HG03280 (cell line): ENCODE measurements around the gene KRT86.
A peak's percentile ranks its signal among the peaks of the same experiment; 100 is the strongest.
"Not testable (repeated sequence)": the region's sequence is repeated elsewhere in the genome, so short reads cannot be mapped to it uniquely, and the experiment has no call there.

Experiments used
- ATAC-seq: cut with Tn5 transposase; IDR thresholded peaks from one replicate; pipeline ENCODE4 v1.9.1; 2021; ENCODE audit warnings: mild to moderate bottlenecking, moderate library complexity; ENCODE audit not compliant: unreplicated experiment

The KRT86 gene

DNA sequence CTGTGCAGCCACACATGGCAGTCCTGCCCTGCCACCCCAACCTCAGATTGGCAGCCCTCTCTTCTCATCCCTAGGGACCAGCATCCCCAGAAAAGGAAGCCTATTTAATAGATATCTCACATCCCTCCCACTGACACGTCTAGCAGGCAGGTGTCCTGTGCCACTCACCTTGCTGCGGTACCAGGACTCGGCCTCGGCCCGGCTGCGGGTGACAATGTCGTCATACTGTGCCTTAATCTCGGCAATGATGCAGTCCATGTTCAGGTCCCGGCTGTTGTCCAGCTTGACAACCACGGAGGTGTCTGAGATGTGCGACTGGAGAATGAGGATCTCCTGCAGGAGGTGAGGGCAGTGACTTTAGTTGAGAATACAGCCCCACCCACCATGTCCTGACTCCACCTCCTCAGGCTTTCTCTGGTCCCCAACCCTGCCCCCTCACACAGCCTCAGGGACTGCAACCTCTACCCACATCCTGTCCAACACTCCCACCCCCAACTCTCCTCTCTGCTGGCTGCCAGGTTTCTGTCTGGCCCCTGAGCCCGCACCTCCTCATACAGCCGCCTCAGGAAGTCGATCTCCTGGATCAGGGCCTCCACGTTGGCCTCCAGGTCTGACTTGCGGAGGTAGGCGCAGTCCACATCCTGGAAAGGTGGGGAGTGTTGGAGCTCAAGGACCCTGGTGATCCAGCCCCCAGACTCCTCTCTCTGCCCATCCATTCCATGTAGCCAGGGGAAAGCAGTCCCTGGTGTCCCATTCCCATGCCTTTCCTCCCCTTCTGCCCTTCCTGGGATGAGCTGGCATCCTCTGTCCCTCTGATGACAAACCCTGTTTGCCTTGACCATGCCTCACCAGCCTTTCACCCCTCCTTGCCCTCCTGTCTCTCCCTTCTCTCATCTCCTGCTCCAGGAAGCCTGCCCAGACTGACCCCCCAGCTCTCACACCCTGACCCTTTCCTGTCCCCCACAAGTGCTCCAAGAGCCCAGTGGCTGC is 13.7 kb downstream of the KRT86 start:
- ATAC-seq = peak; percentile 79

DNA sequence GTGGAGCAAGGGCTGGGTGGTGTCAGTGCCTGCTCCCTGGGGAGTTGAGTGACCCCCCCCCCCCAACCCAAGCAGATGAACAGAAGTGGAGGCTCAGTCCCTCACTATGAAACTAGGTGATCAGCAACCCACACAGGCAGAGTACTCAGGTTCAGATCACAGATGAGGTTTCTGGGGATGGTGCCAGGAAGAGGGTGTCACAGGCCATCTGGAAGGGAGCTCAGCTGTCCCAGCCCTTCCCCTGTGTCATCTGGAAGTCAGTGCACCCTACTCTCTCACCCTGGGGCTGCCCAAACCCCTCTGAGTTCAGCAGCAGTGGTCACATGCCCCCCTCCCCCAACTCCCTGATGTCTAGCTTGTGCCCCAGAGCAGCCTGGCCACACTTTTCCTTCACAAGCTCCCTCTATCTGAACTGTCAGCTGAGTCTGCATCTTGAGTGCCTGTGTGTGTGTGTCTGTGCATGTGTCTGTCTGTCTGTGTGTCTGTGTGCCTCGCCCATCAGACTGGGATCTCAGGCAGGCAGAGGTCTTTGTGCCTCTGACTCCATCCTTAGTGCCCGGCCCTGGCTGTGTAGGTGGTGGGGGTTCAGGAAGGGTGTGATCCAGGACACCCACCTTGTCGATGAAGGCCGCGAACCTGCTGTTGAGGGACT is 16.2 kb downstream of the KRT86 start:
- not testable (repeated sequence) for ATAC-seq

DNA sequence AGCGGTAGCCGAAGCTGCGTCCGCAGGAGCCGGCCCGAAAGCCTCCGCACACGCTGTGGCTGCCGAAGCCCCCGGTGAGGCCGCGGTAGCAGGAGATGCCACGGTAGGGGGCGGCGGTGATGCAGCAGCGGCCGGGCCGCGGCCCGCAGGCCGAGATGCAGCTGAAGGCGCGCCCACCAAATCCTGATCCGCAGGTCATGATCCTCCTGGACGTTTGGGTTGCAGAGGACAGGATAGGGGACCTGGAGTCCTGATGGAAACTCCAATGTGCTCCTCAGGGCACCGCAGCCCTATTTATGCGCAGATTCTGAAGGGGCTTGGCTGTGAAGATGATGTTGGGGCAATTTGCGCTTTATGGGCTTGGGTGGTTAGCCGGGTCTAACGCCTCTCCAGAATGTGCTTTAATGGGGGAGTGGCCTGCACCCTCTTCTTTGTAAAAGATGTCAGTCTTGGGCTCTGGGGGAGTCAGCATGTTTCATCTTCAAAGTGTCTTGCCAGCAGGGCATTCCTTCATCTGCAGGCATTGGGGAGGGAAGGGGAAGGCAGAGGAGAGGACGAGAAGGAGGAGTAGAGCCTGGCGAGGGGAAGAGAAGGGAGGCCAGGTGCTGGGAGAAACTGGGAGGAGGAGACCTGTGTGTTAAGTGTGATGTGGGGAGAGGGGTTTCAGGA is 17.0 kb downstream of the KRT86 start, which contains the start of gene KRT81:
KRT81 (minus strand) TSS at position 268 of the 669 bp plus-strand sequence; CDS start at position 199, 69 bp downstream.
- ATAC-seq = no peak

DNA sequence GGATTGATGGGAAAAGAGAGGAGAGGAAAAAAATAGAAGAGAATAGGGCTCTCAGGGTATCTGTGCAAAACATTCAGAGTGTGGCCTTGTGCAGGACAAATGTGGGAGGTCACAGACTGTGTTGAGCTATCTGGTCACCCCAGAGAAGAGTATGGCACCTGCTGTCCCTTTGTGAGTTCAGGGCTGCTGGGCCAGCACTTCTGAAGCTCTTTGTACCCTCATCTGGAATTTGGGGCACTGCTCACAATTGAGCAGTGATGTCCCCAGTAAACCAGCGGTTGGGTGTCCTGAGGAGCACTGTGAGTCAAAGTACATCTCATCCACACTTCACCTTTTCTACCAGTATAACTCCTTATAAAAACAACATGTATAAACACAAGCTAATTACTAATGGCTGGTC is 19.5 kb downstream of the KRT86 start:
- no peak for ATAC-seq

DNA sequence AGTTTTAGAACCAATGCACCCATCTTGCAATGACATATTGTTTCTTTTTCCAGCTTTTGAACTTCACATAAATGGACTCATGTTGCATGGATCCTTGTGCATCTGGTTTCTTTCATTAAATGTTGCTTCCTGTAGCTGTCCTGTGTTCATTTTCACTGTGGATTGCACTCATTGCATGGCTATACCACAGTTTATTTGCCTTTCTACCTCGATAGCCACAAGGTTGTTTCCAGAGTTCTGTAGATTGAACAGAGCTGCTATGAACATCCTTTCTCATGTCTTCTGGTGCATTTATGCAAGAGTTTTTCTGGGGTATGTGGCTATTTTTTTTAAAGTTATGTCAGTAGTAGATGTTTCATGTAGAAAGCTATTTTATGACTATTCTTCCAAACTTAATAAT is 20.4 kb downstream of the KRT86 start:
- ATAC-seq = no peak

DNA sequence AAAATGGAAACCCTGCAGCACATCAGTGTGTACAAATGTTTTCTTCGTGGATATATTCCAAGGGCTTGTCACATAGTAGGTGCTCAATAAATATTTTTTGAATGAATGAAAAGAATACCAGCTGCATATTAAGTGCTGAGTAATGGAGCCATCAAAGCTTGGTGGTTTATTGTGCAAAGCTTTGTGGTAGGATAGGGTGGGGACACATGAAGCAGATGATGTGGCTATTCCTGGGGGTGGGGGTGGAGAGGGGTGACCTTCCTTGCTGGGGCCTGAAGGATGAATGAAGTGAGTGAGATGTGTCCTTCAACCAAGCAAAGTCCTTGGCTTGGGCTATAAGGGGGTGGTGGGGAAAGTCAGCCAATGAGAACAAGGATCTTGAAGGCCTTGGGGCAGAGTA is 21.2 kb downstream of the KRT86 start:
- no peak for ATAC-seq

DNA sequence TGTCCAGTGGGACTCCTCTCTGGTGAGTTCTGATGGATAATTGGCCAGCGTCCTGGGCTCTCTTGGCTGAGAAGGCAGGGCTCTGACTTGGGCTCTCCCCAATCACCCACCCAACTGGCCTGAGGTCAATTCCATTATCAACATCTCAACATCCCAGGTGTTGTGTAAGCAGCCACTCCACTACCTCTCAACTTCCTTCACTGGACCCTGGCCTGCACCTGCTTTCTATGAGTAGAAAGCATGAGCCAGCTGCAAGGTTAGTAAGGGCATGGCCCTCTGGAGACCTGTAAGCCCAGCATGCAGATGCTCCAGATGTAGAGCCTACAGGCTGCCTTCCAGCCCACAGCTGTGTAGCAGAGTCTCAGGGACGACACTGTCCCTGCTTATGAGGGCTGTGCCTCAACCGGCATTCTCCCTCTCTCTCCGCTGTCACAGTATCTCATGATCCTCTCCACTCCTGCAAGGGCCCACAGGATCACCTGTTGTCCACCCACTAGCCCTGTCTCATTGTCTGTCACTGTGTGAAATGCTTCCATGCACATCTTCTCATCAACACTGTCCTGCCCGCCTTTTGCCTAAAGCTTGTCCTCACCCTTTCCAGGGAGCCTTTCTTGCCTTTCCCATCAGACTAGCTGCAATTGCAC is 22.2 kb downstream of the KRT86 start:
- ATAC-seq = no peak

DNA sequence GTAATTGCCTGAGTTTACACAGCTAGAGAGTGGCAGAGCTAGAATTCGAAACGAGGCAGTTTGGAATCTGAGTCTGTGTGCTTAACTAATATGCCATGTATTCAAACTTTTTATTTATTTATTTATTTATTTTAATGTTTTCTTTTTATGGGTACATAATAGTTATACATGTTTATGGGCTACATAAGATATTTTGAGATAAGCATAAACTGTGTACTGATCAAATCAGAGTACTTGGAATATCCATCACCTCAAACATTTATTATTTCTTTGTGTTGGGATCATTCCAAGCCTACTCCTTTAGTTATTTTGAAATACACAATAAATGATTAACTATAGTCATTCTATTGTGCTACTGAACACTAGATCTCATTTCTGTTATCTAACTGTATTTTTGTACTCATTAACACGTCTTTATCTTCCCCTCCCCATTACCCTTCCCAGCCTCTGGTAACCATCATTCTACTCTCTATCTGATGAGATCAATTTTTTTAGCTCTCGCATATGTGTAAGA is 24.3 kb downstream of the KRT86 start:
- no peak for ATAC-seq

DNA sequence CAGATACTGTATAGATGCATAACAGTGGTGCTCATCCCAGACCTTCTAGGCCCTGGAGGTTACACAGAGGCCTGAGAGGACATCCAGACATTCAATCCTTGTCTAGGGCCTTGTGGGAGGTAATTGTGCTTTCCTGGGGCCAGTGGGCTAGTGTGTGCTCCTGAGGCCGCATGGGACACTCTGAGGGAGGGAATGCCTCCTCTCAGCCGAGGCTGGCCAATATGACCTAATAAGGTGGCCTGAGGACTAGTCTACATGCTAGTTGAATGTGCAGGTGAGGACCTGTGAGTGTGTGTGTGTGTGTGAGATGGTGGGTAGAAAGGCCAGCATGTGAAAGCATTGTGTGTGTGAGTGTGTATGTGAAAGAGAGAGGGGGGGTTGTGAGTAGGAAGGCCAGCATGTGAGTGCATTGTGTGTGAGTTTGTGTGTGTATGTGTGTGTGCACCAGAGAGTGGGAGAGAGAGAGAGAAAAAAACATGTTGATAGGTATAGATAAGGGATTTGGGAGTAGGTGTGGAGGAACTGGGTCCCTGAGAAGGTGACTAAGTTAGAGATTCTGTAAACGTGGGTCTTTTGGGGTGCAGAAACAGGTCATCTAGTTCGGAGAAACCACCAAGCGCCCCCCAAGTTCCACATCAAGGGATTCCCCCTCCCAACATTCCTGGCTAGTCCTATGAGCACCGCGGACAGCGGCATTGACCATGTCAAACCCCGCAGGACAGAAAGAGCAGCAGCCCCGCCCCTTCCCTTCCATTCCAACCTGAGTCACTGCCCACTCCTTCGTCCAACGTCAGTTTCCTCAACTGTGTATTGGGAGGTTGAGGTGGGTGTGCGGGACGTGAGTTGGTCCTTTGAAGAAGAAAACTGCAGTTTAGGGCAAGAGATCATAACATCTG is 26.6 kb downstream of the KRT86 start:
- ATAC-seq = no peak

DNA sequence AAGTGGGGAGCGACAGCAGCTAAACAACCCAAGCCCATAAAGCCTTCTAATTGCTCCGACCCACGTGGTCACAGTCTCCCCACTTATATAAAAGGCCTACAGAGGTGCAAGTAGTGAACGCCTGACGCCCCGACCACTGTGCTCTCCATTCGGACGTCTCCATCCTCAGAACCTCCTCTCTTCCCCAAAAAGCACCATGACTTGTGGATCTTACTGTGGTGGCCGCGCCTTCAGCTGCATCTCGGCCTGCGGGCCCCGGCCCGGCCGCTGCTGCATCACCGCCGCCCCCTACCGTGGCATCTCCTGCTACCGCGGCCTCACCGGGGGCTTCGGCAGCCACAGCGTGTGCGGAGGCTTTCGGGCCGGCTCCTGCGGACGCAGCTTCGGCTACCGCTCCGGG is 27.3 kb downstream of the KRT86 start:
- not testable (repeated sequence) for ATAC-seq

DNA sequence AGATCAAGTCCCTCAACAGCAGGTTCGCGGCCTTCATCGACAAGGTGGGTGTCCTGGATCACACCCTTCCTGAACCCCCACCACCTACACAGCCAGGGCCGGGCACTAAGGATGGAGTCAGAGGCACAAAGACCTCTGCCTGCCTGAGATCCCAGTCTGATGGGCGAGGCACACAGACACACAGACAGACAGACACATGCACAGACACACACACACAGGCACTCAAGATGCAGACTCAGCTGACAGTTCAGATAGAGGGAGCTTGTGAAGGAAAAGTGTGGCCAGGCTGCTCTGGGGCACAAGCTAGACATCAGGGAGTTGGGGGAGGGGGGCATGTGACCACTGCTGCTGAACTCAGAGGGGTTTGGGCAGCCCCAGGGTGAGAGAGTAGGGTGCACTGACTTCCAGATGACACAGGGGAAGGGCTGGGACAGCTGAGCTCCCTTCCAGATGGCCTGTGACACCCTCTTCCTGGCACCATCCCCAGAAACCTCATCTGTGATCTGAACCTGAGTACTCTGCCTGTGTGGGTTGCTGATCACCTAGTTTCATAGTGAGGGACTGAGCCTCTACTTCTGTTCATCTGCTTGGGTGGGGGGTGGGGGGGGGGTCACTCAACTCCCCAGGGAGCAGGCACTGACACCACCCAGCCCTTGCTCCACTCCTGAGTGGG is 27.9 kb downstream of the KRT86 start:
- not testable (repeated sequence) for ATAC-seq

DNA sequence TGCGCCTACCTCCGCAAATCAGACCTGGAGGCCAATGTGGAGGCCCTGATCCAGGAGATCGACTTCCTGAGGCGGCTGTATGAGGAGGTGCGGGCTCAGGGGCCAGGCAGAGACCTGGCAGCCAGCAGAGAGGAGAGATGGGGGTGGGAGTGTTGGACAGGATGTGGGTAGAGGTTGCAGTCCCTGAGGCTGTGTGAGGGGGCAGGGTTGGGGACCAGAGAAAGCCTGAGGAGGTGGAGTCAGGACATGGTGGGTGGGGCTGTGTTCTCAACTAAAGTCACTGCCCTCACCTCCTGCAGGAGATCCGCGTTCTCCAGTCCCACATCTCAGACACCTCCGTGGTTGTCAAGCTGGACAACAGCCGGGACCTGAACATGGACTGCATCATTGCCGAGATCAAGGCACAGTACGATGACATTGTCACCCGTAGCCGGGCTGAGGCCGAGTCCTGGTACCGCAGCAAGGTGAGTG is 30.5 kb downstream of the KRT86 start:
- peak; percentile 65 for ATAC-seq

DNA sequence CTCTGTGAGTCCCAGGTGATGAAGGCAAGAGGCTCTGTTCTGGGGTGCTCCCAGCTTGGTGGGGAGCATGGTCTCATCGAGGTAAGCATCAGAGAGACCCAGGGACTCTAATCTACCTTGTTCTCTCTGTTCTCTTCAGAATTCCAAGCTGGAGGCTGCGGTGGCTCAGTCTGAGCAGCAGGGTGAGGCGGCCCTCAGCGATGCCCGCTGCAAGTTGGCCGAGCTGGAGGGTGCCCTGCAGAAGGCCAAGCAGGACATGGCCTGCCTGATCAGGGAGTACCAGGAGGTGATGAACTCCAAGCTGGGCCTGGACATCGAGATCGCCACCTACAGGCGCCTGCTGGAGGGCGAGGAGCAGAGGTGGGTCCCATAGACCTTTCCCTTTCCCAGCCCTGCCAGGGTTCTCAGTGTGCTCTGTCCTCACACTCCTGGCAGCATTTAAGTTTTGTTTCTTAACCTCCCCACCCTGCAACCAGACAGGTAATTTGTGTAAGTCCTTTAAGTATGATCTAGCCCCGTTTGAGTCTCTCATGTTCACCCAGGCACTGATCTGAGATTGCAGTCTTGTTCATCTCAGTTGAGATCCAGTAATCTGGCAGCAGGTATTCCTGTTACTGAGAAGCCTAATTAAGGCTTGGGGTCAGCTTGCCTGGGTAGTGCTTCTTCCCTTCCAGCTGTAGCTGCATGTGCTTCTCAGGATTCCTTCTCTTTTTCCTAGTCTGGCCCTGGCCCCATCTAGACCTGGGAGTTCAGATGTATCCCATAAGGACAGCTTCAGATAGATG is 31.7 kb downstream of the KRT86 start:
- ATAC-seq = no peak

DNA sequence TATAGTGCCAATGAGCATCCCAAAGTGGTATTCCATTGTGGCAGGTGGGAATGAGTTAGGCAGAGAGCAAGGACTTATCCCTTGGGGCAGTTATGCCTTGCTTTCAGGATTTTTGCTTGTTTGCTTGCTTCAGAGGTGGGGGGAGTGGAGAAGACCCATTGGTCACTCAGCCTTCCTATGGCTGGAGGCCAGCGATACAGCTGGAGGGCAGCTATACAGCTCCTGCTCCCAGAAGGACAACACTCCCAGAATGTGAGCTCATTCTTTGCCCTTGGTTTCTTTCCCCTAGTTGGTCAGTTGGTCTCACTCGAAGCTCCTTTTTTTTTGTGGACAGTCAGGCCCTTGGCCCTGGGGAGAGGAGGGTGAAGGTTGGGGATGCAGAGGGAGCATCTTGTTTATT is 32.3 kb downstream of the KRT86 start:
- ATAC-seq = no peak

DNA sequence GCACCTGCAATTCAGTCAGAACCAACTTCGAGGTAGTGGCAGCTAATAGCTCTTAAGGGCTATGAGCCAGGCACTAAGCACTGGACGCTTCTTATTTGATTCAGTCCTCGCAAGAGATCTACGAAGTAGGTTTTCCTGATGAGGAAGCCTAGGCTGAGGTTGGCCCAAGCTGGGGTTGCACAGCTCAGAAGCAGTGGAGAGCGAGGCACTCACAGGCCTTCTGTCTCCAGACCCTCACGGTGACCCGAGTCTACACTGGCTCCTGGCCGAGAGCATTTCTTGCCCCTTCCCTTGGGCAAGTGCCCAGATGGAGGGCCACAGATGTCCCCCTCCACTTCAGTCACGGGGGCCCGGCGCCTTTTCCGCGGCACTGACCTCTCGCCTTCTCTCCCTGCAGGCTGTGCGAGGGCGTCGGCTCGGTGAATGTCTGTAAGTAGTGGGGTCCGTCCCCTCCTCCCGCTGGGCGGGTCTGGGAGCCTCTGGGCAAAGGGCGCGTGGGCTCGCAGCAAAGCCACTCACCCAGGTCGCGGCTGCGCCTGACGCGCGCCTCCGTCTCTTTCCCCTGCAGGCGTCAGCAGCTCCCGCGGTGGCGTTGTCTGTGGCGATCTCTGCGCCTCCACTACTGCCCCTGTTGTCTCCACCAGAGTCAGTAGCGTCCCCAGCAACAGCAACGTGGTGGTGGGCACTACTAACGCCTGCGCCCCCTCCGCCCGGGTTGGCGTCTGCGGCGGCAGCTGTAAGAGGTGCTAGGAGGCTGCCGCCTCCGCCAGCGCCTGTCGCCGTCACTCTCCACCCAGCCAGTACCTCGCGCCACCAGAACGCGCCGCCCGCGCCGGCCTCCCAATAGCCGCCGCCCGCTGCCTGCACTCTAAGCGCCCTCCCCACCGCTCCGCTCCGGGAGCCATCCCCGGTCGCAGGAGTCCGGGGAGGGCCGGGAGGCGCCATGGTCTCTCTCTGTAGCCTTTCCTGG is 33.7 kb downstream of the KRT86 start:
- no peak for ATAC-seq

DNA sequence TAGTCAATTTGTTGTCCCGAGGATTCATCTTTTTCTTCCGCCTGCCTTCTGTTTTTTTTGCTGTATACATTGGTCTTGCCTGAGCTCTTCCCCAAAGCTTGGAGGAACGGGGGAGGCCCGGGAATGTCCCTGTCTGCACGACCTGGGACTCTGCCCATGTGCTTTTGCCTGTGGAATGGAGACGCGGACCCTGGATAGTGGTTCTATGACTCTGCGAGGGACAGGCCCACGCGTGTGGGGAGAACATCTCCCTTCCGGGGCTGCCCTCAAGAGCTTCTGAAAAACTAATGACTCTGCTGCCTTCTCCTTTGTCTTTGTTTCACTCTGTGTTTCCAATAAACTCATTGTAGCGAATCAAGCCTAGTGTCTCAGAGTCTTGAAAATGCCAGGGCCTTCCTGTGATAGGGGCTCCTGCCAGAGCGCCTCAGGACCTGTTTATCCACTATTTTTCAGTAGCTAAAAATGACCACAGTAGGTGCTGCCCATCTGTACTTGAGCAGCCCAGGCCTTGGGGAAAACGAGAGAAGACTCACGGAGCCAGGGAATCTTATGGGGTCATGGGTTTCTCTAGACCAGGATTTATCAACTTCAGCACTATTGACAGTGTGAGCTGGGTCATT is 34.5 kb downstream of the KRT86 start:
- no peak for ATAC-seq
